Colonic mucosa (tissue), 4 donors: Measurements from ENCODE around the gene SIPA1L3. TPM values are rescaled to one million over a fixed set of nuclear protein-coding genes. Genes with fewer than 3 reads are reported as not detected.

Experiments used
- DNase-seq: peaks from one replicate; pipeline ENCODE4 v3.0.0-alpha.2; 2020
- H3K27ac ChIP-seq: fragments of 200-600 bp; one replicate; pipeline ENCODE4 v1.8.0; 2021
- H3K27me3 ChIP-seq: fragments of 200-600 bp; one replicate; pipeline ENCODE4 v1.8.0; 2021
- H3K36me3 ChIP-seq: fragments of 200-600 bp; one replicate; pipeline ENCODE4 v1.8.0; 2021
- H3K4me1 ChIP-seq: fragments of 200-600 bp; one replicate; pipeline ENCODE4 v1.8.0; 2021; ENCODE audit warnings: mild to moderate bottlenecking
- H3K4me3 ChIP-seq: fragments of 200-600 bp; one replicate; pipeline ENCODE4 v1.8.0; 2021
- H3K9ac ChIP-seq, 2 donors: one replicate each; pipeline ENCODE4 v1.7.0; 2013; ENCODE audit warnings: control low read depth in 2 of 2, low read depth in 2 of 2, low read length in 2 of 2
- H3K9me3 ChIP-seq: fragments of 200-600 bp; one replicate; pipeline ENCODE4 v1.8.0; 2021
- CTCF ChIP-seq: fragments of 200-600 bp; IDR thresholded peaks from one replicate; pipeline ENCODE4 v1.8.0; 2022; ENCODE audit warnings: antibody characterized with exemption, mild to moderate bottlenecking
- intact Hi-C: fragments of 100-400 bp; cut with DNase I; formaldehyde crosslinking; loops from one replicate; pipeline ENCODE4 v1.14.1; 2022
- total RNA-seq, 2 donors: library from RNA; stranded (reverse); fragmentation: NEBNext Ultra II Directional in 1 of 2; extraction: Animal tissue kit (Norgen Biotek cat#: 25700) in 1 of 2; gene quantifications; one replicate each; pipeline ENCODE4 v1.2.1, GENCODE V29; 2021
- donor health status: healthy.
- donor health status: DM: no; HTN: no; CAD: no.
- donor health status: DM: no; HTN: no; CAD: no.

The SIPA1L3 gene
- total RNA-seq, 2 donors from 2014 or later: 98.6 to 113 TPM

GRCh38 chr19:37999309-38000213 is 92.6 kb downstream of the SIPA1L3 start:
- no peaks in the 10 kb centered on the region for H3K36me3 ChIP-seq
- H3K4me3 ChIP-seq: no peak overlapping the region
- no peaks in the 10 kb centered on the region for H3K27me3 ChIP-seq
- no peak for DNase-seq
- intact Hi-C loops: no loop called here
- no peaks in the 10 kb centered on the region for H3K4me1 ChIP-seq
- H3K9me3 ChIP-seq: no peaks in the 10 kb centered on the region
- TF ChIP-seq CTCF: no peak
- no peak overlapping the region for H3K27ac ChIP-seq
- H3K9ac ChIP-seq: peak overlapping the region in 1 of 2 donors; percentile 18

DNA sequence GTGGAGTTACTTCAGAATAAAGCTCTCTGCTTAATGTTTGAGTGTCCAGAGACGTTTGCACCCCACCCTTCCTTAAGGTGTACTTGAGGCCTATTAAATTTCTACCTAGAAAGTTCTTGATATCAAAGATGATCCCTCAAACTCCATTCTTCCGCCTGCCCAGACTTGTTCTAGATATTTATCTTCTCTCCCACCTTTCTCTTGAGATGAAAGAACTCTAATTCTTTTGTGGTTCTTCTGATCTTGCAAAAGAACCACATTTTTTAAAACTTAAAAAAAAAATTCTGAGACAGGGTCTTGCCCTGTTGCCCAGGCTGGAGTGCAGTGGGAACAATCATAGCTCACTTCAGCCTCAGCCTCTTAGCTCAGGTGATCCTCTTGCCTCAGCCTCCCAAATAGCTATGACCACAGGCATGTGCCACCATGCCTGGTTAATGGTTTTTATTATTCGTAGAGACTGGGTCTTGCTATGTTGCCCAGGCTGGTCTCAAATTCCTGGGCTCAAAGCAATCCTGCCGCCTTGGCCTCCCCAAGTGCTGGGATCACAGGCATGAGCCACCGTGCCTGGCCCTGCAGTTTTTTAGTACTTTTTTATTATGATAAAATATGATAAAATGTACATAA is 94.3 kb downstream of the SIPA1L3 start:
- no peak overlapping the region for H3K9ac ChIP-seq
- intact Hi-C loops: no loop called here

DNA sequence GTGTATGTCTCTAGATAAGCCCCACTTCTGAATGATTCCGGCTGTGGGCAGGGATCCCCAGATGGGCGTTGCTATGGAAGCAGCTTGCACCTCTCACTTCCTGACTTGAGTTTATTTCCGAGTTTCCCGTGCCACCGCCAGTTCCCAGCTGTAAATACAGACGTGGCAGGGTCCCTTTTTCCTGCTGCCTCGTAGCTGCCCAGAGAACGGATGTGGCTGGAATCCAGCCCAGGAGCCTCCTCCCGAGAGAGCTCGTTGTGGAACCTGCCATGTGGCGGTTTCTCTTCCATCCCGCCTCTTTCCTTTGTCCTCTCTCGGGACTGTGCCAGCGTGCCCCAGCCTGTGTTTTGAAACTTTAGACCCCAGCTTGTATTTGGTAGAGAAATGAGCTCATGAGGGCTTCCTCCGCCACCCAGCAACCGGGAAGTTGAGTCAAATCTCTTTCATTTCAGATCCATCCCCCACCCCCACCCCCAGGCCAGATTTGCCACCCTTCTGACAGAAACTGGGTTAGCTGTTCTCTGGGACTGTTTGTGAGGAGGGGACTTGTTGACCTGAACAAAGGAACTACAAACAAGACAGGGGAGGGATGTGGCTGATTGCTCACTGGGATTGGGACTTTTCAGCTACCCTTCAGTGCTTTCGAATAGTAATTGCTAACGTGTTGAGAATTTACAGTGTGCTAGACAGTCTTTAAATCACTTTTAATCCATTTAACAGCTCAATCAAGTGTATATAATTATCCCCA is 96.6 kb downstream of the SIPA1L3 start:
- no peaks in the 10 kb centered on the region for H3K36me3 ChIP-seq
- peak; percentile 60 for DNase-seq
- TF ChIP-seq CTCF: no peak
- intact Hi-C loops: no loop called here
- peak overlapping the region; percentile 15 for H3K4me3 ChIP-seq
- no peaks in the 10 kb centered on the region for H3K4me1 ChIP-seq
- H3K9me3 ChIP-seq: no peaks in the 10 kb centered on the region
- peak overlapping the region; percentile 51 for H3K27ac ChIP-seq
- H3K9ac ChIP-seq: peak overlapping the region; percentile 51 to 62
- H3K27me3 ChIP-seq: no peaks in the 10 kb centered on the region

More for the DNA sequence above, 94.3 kb downstream of the SIPA1L3 start:
- Histone ChIP-seq H3K4me1 (no peaks in the 10 kb centered on the region), H3K36me3 (no peaks in the 10 kb centered on the region), H3K4me3 (no peak overlapping the region), H3K27me3 (no peaks in the 10 kb centered on the region), H3K9me3 (no peaks in the 10 kb centered on the region), H3K27ac (no peak overlapping the region)
- no peak for DNase-seq
- TF ChIP-seq CTCF: no peak

DNA sequence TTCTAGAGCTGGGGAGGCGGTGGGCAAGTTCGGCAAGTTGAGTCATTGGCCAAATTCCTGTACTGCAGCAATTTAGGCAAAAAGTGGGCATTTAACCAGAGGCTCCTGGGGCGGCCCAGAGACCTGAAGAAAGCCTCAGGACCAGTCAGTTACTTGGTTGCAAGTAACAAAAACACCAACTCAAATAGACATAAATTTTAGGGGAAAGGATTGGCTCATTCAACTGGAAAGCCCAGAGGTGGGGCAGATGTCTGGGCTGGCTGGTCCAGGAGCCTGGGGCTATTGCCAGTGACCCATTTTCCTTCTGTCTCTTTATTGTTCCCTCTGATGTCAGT is 97.1 kb downstream of the SIPA1L3 start:
- H3K36me3 ChIP-seq: no peaks in the 10 kb centered on the region
- peak overlapping the region; percentile 51 for H3K27ac ChIP-seq
- no peak for TF ChIP-seq CTCF
- H3K27me3 ChIP-seq: no peaks in the 10 kb centered on the region
- H3K9ac ChIP-seq: peak overlapping the region; percentile 27 to 62
- H3K4me1 ChIP-seq: no peaks in the 10 kb centered on the region
- DNase-seq: no peak
- intact Hi-C loops: no loop called here
- H3K4me3 ChIP-seq: peak overlapping the region; percentile 15
- no peaks in the 10 kb centered on the region for H3K9me3 ChIP-seq

DNA sequence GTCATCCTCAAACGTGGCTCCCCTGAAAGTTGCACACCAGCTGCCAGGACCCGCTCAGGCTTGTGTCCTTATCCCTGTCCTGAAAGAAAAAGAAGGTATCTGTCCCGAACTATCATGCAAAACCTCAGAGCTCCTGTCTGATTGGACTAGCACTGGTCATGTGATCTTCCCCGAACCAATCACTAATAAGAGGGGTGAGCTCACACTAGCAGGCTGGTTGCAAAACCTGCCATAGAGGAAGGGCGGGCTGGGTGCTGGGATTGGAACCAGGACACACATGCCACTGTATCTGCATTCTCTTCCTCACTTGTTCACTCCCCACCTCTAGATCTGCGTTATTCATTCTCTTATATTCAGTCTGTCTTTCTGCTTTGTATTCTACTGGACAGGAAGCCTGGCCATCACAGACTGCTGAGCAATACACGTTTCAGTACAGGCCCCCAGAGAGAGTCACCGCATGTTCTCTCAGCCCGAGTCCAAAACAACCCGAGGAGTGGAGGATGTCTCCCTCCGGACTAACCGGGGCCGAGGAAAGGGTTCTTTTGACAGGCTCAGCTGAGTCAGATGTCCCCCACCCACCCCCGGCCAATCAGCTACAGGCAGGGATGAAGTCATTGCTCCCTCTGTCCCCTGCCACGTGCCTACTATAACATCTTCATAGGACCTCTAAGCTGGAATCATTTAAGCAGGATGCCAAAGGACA is 97.7 kb downstream of the SIPA1L3 start:
- DNase-seq: peak; percentile 64
- no peaks in the 10 kb centered on the region for H3K27me3 ChIP-seq
- H3K9ac ChIP-seq: peak overlapping the region; percentile 27 to 62
- no peaks in the 10 kb centered on the region for H3K9me3 ChIP-seq
- intact Hi-C loops: no loop called here
- no peaks in the 10 kb centered on the region for H3K36me3 ChIP-seq
- peak overlapping the region; percentile 15 for H3K4me3 ChIP-seq
- H3K4me1 ChIP-seq: no peaks in the 10 kb centered on the region
- peak overlapping the region; percentile 51 for H3K27ac ChIP-seq
- TF ChIP-seq CTCF: no peak
